HepG2 (cell line): Measurements from ENCODE around the gene DLG4. TPM values are rescaled to one million over a fixed set of nuclear protein-coding genes. Genes with fewer than 3 reads are reported as not detected.
A peak's percentile ranks its signal among the peaks of the same experiment; 100 is the strongest.

ENCODE experiments used
- ARNTL ChIP-seq: sonication (generic); formaldehyde crosslinking; IDR thresholded peaks from 2 replicates; pipeline ENCODE4 v1.4.0; 2020; ENCODE audit warnings: mild to moderate bottlenecking, missing genetic modification reagents
- ATF1 ChIP-seq: IDR thresholded peaks from 2 replicates; pipeline ENCODE4 v1.6.1; 2016; ENCODE audit warnings: mild to moderate bottlenecking, control low read depth
- ATF7 ChIP-seq, 2 experiments: fragments of 450-650 bp in 1 of 2; sonication (generic) in 1 of 2; formaldehyde crosslinking in 1 of 2; IDR thresholded peaks; 2 replicates each; pipeline versions ENCODE4 v1.4.0 to v1.6.1; 2016 to 2020; ENCODE audit warnings: antibody characterized with exemption in 1 of 2, mild to moderate bottlenecking in 1 of 2, missing genetic modification reagents in 1 of 2
- ATF7-NPFF ChIP-seq: sonication (generic); formaldehyde crosslinking; IDR thresholded peaks from 2 replicates; pipeline ENCODE4 v1.8.1; 2023; ENCODE audit warnings: mild to moderate bottlenecking, low read depth, missing genetic modification reagents, moderate library complexity
- CEBPB ChIP-seq: IDR thresholded peaks from 2 replicates; pipeline ENCODE4 v1.6.1; 2011; ENCODE audit warnings: low read depth, low read length, improper control_type of control experiment, borderline replicate concordance
- DPF2 ChIP-seq: sonication (generic); formaldehyde crosslinking; IDR thresholded peaks from 2 replicates; pipeline ENCODE4 v1.4.0; 2020; ENCODE audit warnings: mild to moderate bottlenecking, low read depth, missing genetic modification reagents, borderline replicate concordance
- HHEX ChIP-seq: IDR thresholded peaks from 2 replicates; pipeline ENCODE4 v1.6.1; 2016; ENCODE audit warnings: control low read depth
- NFATC3 ChIP-seq: sonication (generic); formaldehyde crosslinking; IDR thresholded peaks from 2 replicates; pipeline ENCODE4 v1.5.1; 2020; ENCODE audit warnings: mild to moderate bottlenecking, missing genetic modification reagents
- PITX1 ChIP-seq: sonication (generic); formaldehyde crosslinking; IDR thresholded peaks from 2 replicates; pipeline ENCODE4 v1.5.1; 2020; ENCODE audit warnings: mild to moderate bottlenecking, missing genetic modification reagents
- POGZ ChIP-seq: sonication (generic); formaldehyde crosslinking; IDR thresholded peaks from 2 replicates; pipeline ENCODE4 v1.4.0; 2020; ENCODE audit warnings: mild to moderate bottlenecking, missing genetic modification reagents
- POLR2G ChIP-seq: fragments of 200-400 bp; formaldehyde crosslinking; IDR thresholded peaks from 2 replicates; pipeline ENCODE4 v1.6.1; 2018; ENCODE audit warnings: mild to moderate bottlenecking, low read depth, low read length, moderate library complexity
- RBFOX2 ChIP-seq: fragments of 200-400 bp; formaldehyde crosslinking; IDR thresholded peaks from 2 replicates; pipeline ENCODE4 v1.6.1; 2017; ENCODE audit warnings: low read depth, mild to moderate bottlenecking, low read length
- SKI ChIP-seq: fragments of 450-650 bp; IDR thresholded peaks from one replicate; pipeline ENCODE4 v1.6.1; 2018; ENCODE audit warnings: mild to moderate bottlenecking; ENCODE audit not compliant: partially characterized antibody
- SMAD3 ChIP-seq: sonication (generic); formaldehyde crosslinking; IDR thresholded peaks from 2 replicates; pipeline ENCODE4 v1.4.0; 2020; ENCODE audit warnings: missing genetic modification reagents
- SMC3 ChIP-seq: IDR thresholded peaks from 2 replicates; pipeline ENCODE4 v1.6.1; 2011; ENCODE audit warnings: low read length, improper control_type of control experiment
- TCF12 ChIP-seq, 2 experiments: fragments of 450-650 bp in 1 of 2; sonication (generic) in 1 of 2; formaldehyde crosslinking in 1 of 2; IDR thresholded peaks; 2 replicates each; pipeline versions ENCODE4 v1.6.1 to v1.8.0; 2017 to 2022; ENCODE audit warnings: antibody characterized with exemption in 1 of 2, mild to moderate bottlenecking in 1 of 2, missing genetic modification reagents in 1 of 2, moderate library complexity in 1 of 2
- XBP1 ChIP-seq: sonication (generic); formaldehyde crosslinking; IDR thresholded peaks from 2 replicates; pipeline ENCODE4 v1.5.0; 2020; ENCODE audit warnings: missing genetic modification reagents
- ZNF543 ChIP-seq: sonication (generic); formaldehyde crosslinking; IDR thresholded peaks from 2 replicates; pipeline ENCODE4 v1.4.0; 2020; ENCODE audit warnings: mild to moderate bottlenecking, missing genetic modification reagents
- ZNF550 ChIP-seq: sonication (generic); formaldehyde crosslinking; IDR thresholded peaks from 2 replicates; pipeline ENCODE4 v1.4.0; 2020; ENCODE audit warnings: mild to moderate bottlenecking, missing genetic modification reagents, borderline replicate concordance
- ZNF761 ChIP-seq: sonication (generic); formaldehyde crosslinking; conservative IDR thresholded peaks from 2 replicates; pipeline ENCODE4 v1.4.0; 2020; ENCODE audit warnings: mild to moderate bottlenecking, missing genetic modification reagents
- ZNF841 ChIP-seq: sonication (generic); formaldehyde crosslinking; IDR thresholded peaks from 2 replicates; pipeline ENCODE4 v1.8.1; 2023; ENCODE audit warnings: missing genetic modification reagents, borderline replicate concordance
- polyA plus RNA-seq, 8 experiments: library from polyadenylated mRNA; depleted of rRNA in 3 of 8; stranded (reverse) in 7 of 8; unstranded in 1 of 8; fragments of >200 nt; fragmentation: Illumina TruSeq in 4 of 8; extraction: Trizol in 4 of 8; gene quantifications; 2 replicates each; pipeline versions ENCODE4 v1.2.1 to v1.2.3, GENCODE V29; 2011 to 2016; ENCODE audit warnings: low read depth in 4 of 8, missing spikeins in 1 of 8, mixed read lengths in 1 of 8; ENCODE audit not compliant: insufficient read depth in 1 of 8
- total RNA-seq, 5 experiments: library from RNA; depleted of rRNA; stranded (reverse); fragments of >200 nt; fragmentation: Illumina TruSeq; extraction: Trizol; gene quantifications; 2 replicates each; pipeline ENCODE4 v1.2.3, GENCODE V29; 2016; ENCODE audit warnings: low read depth in 1 of 5
- TF ChIP-seq, protein P1 (sequence below): sonication (generic); formaldehyde crosslinking; IDR thresholded peaks from 2 replicates; pipeline ENCODE4 v1.4.0; 2020; ENCODE audit warnings: missing genetic modification reagents; ENCODE audit errors: not compliant biosample characterization
- TF ChIP-seq, protein P2 (sequence below): sonication (generic); formaldehyde crosslinking; IDR thresholded peaks from 2 replicates; pipeline ENCODE4 v1.5.0; 2020; ENCODE audit warnings: missing genetic modification reagents, mild to moderate bottlenecking, borderline replicate concordance
- TF ChIP-seq, protein P3 (sequence below): sonication (generic); formaldehyde crosslinking; IDR thresholded peaks from 2 replicates; pipeline ENCODE4 v1.5.0; 2020; ENCODE audit warnings: mild to moderate bottlenecking, low read depth, missing genetic modification reagents, borderline replicate concordance
- TF ChIP-seq, protein P4 (sequence below): sonication (generic); formaldehyde crosslinking; IDR thresholded peaks from 2 replicates; pipeline ENCODE4 v1.5.1; 2020; ENCODE audit warnings: missing genetic modification reagents, mild to moderate bottlenecking, borderline replicate concordance
- TF ChIP-seq, protein P5 (sequence below): sonication (generic); formaldehyde crosslinking; IDR thresholded peaks from 2 replicates; pipeline ENCODE4 v1.4.0; 2020; ENCODE audit warnings: missing genetic modification reagents

The DLG4 gene
- total and polyA plus RNA-seq, 2 of the 13 experiments (the other 11 are each of a cell fraction or from before 2014, with no cell fraction given), result 0.71 to 4.3 TPM

DNA sequence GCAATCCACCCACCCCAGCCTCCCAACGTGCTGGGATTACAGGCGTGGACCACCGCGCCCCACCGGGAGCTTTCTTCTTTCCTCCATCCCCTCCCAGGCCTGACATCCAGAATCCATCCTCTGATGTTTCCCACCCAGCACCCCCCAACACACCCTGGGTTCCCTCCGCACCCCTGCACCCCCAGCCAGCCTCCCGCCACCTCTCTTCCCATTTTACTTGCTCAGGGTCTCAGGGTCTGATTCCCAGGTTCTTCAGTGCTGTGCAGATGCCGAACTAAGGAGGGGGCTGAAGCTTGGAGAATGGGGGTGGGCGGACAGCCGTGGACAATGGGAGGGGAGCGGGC is 40.7 kb downstream of the DLG4 start (continued):
- no peak for TF ChIP-seq HHEX (CRISPR knock-in tag)
- TF ChIP-seq POLR2G, result no peak
- TF ChIP-seq SKI, result no peak
- no peak for TF ChIP-seq TCF12 (IDR thresholded peaks at IDR 0.05)
- TF ChIP-seq TCF12 (CRISPR knock-in tag; IDR thresholded peaks at IDR 0.05), result 0 out of 2 replicates have a peak, but pooled peaks have one; percentile 12
- TF ChIP-seq ZNF761, result no peak
- TF ChIP-seq CEBPB, result no peak
- 0 out of 2 replicates have a peak, but pooled peaks have one; percentile 25 for TF ChIP-seq XBP1 (CRISPR knock-in tag)
- TF ChIP-seq POGZ (CRISPR knock-in tag), result no peak
- TF ChIP-seq, protein P1, sequence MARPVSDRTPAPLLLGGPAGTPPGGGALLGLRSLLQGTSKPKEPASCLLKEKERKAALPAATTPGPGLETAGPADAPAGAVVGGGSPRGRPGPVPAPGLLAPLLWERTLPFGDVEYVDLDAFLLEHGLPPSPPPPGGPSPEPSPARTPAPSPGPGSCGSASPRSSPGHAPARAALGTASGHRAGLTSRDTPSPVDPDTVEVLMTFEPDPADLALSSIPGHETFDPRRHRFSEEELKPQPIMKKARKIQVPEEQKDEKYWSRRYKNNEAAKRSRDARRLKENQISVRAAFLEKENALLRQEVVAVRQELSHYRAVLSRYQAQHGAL, result no peak
- no peak for TF ChIP-seq PITX1 (CRISPR knock-in tag)
- 0 out of 2 replicates have a peak, but pooled peaks have one; percentile 3 for TF ChIP-seq ATF7-NPFF (CRISPR knock-in tag)
- no peak for TF ChIP-seq ATF7 (IDR thresholded peaks at IDR 0.05)
- TF ChIP-seq ATF7 (CRISPR knock-in tag; IDR thresholded peaks at IDR 0.05), result no peak
- TF ChIP-seq, protein P2, sequence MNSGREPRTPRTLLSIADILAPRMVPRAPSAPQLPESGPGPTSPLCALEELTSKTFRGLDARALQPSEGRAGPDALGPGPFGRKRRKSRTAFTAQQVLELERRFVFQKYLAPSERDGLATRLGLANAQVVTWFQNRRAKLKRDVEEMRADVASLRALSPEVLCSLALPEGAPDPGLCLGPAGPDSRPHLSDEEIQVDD (CRISPR knock-in tag), result peak; percentile 35; the same call in 1 of the 2 replicates
- TF ChIP-seq SMAD3 (CRISPR knock-in tag), result no peak
- TF ChIP-seq, protein P3, sequence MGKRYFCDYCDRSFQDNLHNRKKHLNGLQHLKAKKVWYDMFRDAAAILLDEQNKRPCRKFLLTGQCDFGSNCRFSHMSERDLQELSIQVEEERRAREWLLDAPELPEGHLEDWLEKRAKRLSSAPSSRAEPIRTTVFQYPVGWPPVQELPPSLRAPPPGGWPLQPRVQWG (CRISPR knock-in tag), result no peak
- no peak for TF ChIP-seq ZNF543 (CRISPR knock-in tag)
- TF ChIP-seq RBFOX2, result no peak
- TF ChIP-seq DPF2 (CRISPR knock-in tag), result no peak
- peak; percentile 4; the same call in 1 of the 2 replicates for TF ChIP-seq ARNTL (CRISPR knock-in tag)
- no peak for TF ChIP-seq ATF1 (CRISPR knock-in tag)
- TF ChIP-seq, protein P4, sequence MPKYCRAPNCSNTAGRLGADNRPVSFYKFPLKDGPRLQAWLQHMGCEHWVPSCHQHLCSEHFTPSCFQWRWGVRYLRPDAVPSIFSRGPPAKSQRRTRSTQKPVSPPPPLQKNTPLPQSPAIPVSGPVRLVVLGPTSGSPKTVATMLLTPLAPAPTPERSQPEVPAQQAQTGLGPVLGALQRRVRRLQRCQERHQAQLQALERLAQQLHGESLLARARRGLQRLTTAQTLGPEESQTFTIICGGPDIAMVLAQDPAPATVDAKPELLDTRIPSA, result no peak
- TF ChIP-seq ZNF550, result no peak
- no peak for TF ChIP-seq NFATC3 (CRISPR knock-in tag)
- TF ChIP-seq ZNF841 (CRISPR knock-in tag), result no peak
- no peak for TF ChIP-seq SMC3
- TF ChIP-seq, protein P5, sequence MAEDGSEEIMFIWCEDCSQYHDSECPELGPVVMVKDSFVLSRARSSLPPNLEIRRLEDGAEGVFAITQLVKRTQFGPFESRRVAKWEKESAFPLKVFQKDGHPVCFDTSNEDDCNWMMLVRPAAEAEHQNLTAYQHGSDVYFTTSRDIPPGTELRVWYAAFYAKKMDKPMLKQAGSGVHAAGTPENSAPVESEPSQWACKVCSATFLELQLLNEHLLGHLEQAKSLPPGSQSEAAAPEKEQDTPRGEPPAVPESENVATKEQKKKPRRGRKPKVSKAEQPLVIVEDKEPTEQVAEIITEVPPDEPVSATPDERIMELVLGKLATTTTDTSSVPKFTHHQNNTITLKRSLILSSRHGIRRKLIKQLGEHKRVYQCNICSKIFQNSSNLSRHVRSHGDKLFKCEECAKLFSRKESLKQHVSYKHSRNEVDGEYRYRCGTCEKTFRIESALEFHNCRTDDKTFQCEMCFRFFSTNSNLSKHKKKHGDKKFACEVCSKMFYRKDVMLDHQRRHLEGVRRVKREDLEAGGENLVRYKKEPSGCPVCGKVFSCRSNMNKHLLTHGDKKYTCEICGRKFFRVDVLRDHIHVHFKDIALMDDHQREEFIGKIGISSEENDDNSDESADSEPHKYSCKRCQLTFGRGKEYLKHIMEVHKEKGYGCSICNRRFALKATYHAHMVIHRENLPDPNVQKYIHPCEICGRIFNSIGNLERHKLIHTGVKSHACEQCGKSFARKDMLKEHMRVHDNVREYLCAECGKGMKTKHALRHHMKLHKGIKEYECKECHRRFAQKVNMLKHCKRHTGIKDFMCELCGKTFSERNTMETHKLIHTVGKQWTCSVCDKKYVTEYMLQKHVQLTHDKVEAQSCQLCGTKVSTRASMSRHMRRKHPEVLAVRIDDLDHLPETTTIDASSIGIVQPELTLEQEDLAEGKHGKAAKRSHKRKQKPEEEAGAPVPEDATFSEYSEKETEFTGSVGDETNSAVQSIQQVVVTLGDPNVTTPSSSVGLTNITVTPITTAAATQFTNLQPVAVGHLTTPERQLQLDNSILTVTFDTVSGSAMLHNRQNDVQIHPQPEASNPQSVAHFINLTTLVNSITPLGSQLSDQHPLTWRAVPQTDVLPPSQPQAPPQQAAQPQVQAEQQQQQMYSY (CRISPR knock-in tag), result 0 out of 2 replicates have a peak, but pooled peaks have one; percentile 9
